GM23248 (cell line): ENCODE data around the gene RIMOC1. TPM values are rescaled to one million over a fixed set of nuclear protein-coding genes. Genes with fewer than 3 reads are reported as not detected.

Source experiments
- DNase-seq: peaks from one replicate; pipeline ENCODE4 v3.0.0-alpha.2; 2015
- H2AFZ ChIP-seq: fragments of 200-600 bp; sonication (generic); 2 replicates; pipeline ENCODE4 v1.6.1; 2016; ENCODE audit warnings: antibody characterized with exemption
- H3F3A ChIP-seq: fragments of 200-600 bp; sonication (generic); 2 replicates; pipeline ENCODE4 v1.6.1; 2016; ENCODE audit warnings: mild to moderate bottlenecking, antibody characterized with exemption, mixed run types; ENCODE audit not compliant: insufficient read depth
- H3K27ac ChIP-seq: fragments of 200-600 bp; sonication (generic); 2 replicates; pipeline ENCODE4 v1.5.1; 2016; ENCODE audit warnings: mild to moderate bottlenecking
- H3K27me3 ChIP-seq: fragments of 200-600 bp; sonication (generic); replicated peaks from 2 replicates; pipeline ENCODE4 v1.6.1; 2016; ENCODE audit warnings: mild to moderate bottlenecking; ENCODE audit not compliant: insufficient read depth
- H3K36me3 ChIP-seq: fragments of 200-600 bp; sonication (generic); 2 replicates; pipeline ENCODE4 v1.6.1; 2016; ENCODE audit warnings: low read depth, mild to moderate bottlenecking
- H3K4me1 ChIP-seq: fragments of 200-600 bp; sonication (generic); 2 replicates; pipeline ENCODE4 v1.6.1; 2016; ENCODE audit warnings: mild to moderate bottlenecking; ENCODE audit not compliant: insufficient read depth
- H3K4me2 ChIP-seq: fragments of 200-600 bp; sonication (generic); one replicate; pipeline ENCODE4 v1.6.1; 2016; ENCODE audit warnings: mild to moderate bottlenecking; ENCODE audit not compliant: unreplicated experiment
- H3K4me3 ChIP-seq: fragments of 200-600 bp; sonication (generic); 2 replicates; pipeline ENCODE4 v1.5.1; 2016; ENCODE audit warnings: mild to moderate bottlenecking
- H3K79me2 ChIP-seq: fragments of 200-600 bp; sonication (generic); 2 replicates; pipeline ENCODE4 v1.6.1; 2016; ENCODE audit warnings: mild to moderate bottlenecking; ENCODE audit not compliant: insufficient read depth
- H3K9ac ChIP-seq: fragments of 200-600 bp; sonication (generic); 2 replicates; pipeline ENCODE4 v1.6.1; 2016; ENCODE audit warnings: mild to moderate bottlenecking
- H3K9me2 ChIP-seq: fragments of 200-600 bp; sonication (generic); 2 replicates; pipeline ENCODE4 v1.6.1; 2016; ENCODE audit warnings: mixed run types, mild to moderate bottlenecking, moderate library complexity; ENCODE audit not compliant: insufficient read depth
- H3K9me3 ChIP-seq: fragments of 200-600 bp; sonication (generic); one replicate; pipeline ENCODE4 v1.6.1; 2017; ENCODE audit warnings: low read depth
- H4K20me1 ChIP-seq: fragments of 200-600 bp; sonication (generic); 2 replicates; pipeline ENCODE4 v1.6.0; 2016; ENCODE audit not compliant: insufficient read depth
- EZH2 ChIP-seq: fragments of 200-600 bp; sonication (generic); IDR thresholded peaks from 2 replicates; pipeline ENCODE4 v1.6.1; 2018; ENCODE audit warnings: antibody characterized with exemption, mild to moderate bottlenecking; ENCODE audit not compliant: insufficient read depth, poor library complexity, severe bottlenecking
- EZH2phosphoT487 ChIP-seq: fragments of 200-600 bp; sonication (generic); IDR thresholded peaks from 2 replicates; pipeline ENCODE4 v1.6.1; 2018; ENCODE audit warnings: antibody characterized with exemption, moderate library complexity, mild to moderate bottlenecking, low read depth; ENCODE audit not compliant: insufficient read depth
- WGBS, 2 experiments: methylation state at CpG; one replicate each; pipeline ENCODE4 v1.1.6; 2015 to 2017; ENCODE audit warnings: low lambda C conversion rate in 2 of 2, low coverage in 1 of 2; ENCODE audit errors: missing lambda C conversion rate in 2 of 2; 5-methylcytosine and 5-hydroxymethylcytosine counted together
- in situ Hi-C: fragments of 300-500 bp; cut with MboI; formaldehyde crosslinking; loops from 2 replicates; pipeline ENCODE4 v1.15.0; 2020
- polyA plus RNA-seq: library from polyadenylated mRNA; unstranded; fragments of >200 nt; fragmentation: Nextera tagmentation; extraction: Ambion mirVana; gene quantifications from 2 replicates; pipeline ENCODE4 v1.2.1, GENCODE V29; 2016
- total RNA-seq: library from RNA; depleted of rRNA; stranded (reverse); fragments of >200 nt; shearing (Covaris generic); gene quantifications from 2 replicates; pipeline ENCODE4 v1.2.3, GENCODE V29; 2014

Gene RIMOC1
- total and polyA plus RNA-seq, 2 experiments from 2014 or later = 17.0 to 20.4 TPM

GRCh38 chr5:41908374-41909079 lies 4.4 kb downstream of the RIMOC1 start:
- Histone ChIP-seq H3F3A (peaks cover 24% of the 10 kb centered on the region), H3K79me2 (peaks cover 48% of the 10 kb centered on the region), H4K20me1 (no peaks in the 10 kb centered on the region; the same call in 1 of the 2 replicates), H3K36me3 (peaks cover 48% of the 10 kb centered on the region), H3K4me1 (peaks cover 38% of the 10 kb centered on the region), H3K9me3 (no peaks in the 10 kb centered on the region), H3K9ac (peak overlapping the region; percentile 36), H3K27me3 (no peaks in the 10 kb centered on the region), H3K27ac (peak overlapping the region; percentile 60), H3K4me3 (0 out of 2 replicates have a peak overlapping the region, but pooled peaks have one; percentile 20), H3K4me2 (peak overlapping the region; percentile 68), H3K9me2 (no peaks in the 10 kb centered on the region), H2AFZ (no peak overlapping the region)
- WGBS, 2 experiments = 81 to 82% methylated on average over 4 of the region's 4 CpGs
- peak; percentile 83 for DNase-seq
- in situ Hi-C loops = no loop called here
- TF ChIP-seq EZH2 = no peak
- no peak for TF ChIP-seq EZH2phosphoT487

GRCh38 chr5:41918105-41918504 lies 14.0 kb downstream of the RIMOC1 start:
- no peak for DNase-seq
- H3K9me3 ChIP-seq = no peaks in the 10 kb centered on the region
- no peak overlapping the region for H3K4me3 ChIP-seq
- no peak overlapping the region for H3K4me2 ChIP-seq
- H2AFZ ChIP-seq = no peak overlapping the region
- H3K4me1 ChIP-seq = peaks cover 14% of the 10 kb centered on the region
- H3K9ac ChIP-seq = no peak overlapping the region
- H3K36me3 ChIP-seq = peaks cover 40% of the 10 kb centered on the region
- no peaks in the 10 kb centered on the region for H4K20me1 ChIP-seq
- H3F3A ChIP-seq = peaks cover 14% of the 10 kb centered on the region
- H3K9me2 ChIP-seq = no peaks in the 10 kb centered on the region
- no peak for TF ChIP-seq EZH2phosphoT487
- TF ChIP-seq EZH2 = no peak
- in situ Hi-C loops = no loop called here
- 0 out of 2 replicates have a peak, but pooled peaks cover 5% of the 10 kb centered on the region for H3K79me2 ChIP-seq
- WGBS, 2 experiments = 96 to 97% methylated on average over 2 of the region's 2 CpGs
- H3K27ac ChIP-seq = no peak overlapping the region
- H3K27me3 ChIP-seq = no peaks in the 10 kb centered on the region

GRCh38 chr5:41921166-41921565 lies 17.0 kb downstream of the RIMOC1 start:
- Histone ChIP-seq H3K9me2 (no peaks in the 10 kb centered on the region), H3K4me3 (no peak overlapping the region), H3K9ac (no peak overlapping the region; the same call in 1 of the 2 replicates), H3K79me2 (0 out of 2 replicates have a peak, but pooled peaks cover 5% of the 10 kb centered on the region), H4K20me1 (no peaks in the 10 kb centered on the region), H3K27ac (peak overlapping the region; percentile 33), H3K36me3 (peaks cover 34% of the 10 kb centered on the region), H3F3A (peaks cover 31% of the 10 kb centered on the region), H3K27me3 (no peaks in the 10 kb centered on the region), H2AFZ (no peak overlapping the region), H3K4me1 (peaks cover 23% of the 10 kb centered on the region), H3K9me3 (no peaks in the 10 kb centered on the region), H3K4me2 (peak overlapping the region; percentile 18)
- DNase-seq = no peak
- WGBS, 2 experiments = 94 to 98% methylated on average over 1 of the region's 1 CpG
- in situ Hi-C loops = no loop called here
- TF ChIP-seq EZH2phosphoT487 = no peak
- TF ChIP-seq EZH2 = no peak

GRCh38 chr5:41921874-41922273 lies 17.7 kb downstream of the RIMOC1 start:
- Histone ChIP-seq H3K4me2 (peak overlapping the region; percentile 18), H3K4me3 (no peak overlapping the region), H3K4me1 (peaks cover 23% of the 10 kb centered on the region), H3K27ac (peak overlapping the region; percentile 33), H3K9me3 (no peaks in the 10 kb centered on the region), H3K79me2 (0 out of 2 replicates have a peak, but pooled peaks cover 5% of the 10 kb centered on the region), H3K36me3 (peaks cover 27% of the 10 kb centered on the region), H2AFZ (no peak overlapping the region), H3F3A (peaks cover 31% of the 10 kb centered on the region), H3K9ac (no peak overlapping the region; the same call in 1 of the 2 replicates), H3K9me2 (no peaks in the 10 kb centered on the region), H4K20me1 (no peaks in the 10 kb centered on the region), H3K27me3 (no peaks in the 10 kb centered on the region)
- TF ChIP-seq EZH2phosphoT487 = no peak
- no peak for TF ChIP-seq EZH2
- WGBS, 2 experiments = 48 to 57% methylated on average over 1 of the region's 1 CpG
- peak; percentile 76 for DNase-seq
- in situ Hi-C loops = no loop called here
